GM21367 (cell line): ENCODE measurements around the gene PIGH.
"Not testable (repeated sequence)": the region's sequence is repeated elsewhere in the genome, so short reads cannot be mapped to it uniquely, and the experiment has no call there.

Experiments used
- ATAC-seq: cut with Tn5 transposase; IDR thresholded peaks from one replicate; pipeline ENCODE4 v1.9.1; 2021; ENCODE audit not compliant: unreplicated experiment

Gene PIGH

GRCh38 chr14:67599698-67600561 lies at the start of gene PIGH:
PIGH (minus strand) TSS chr14:67600268; CDS start chr14:67600203, 65 bp downstream.
- ATAC-seq: peak; percentile 82

- no peak for ATAC-seq
Observed at GRCh38 chr14:67646131-67646530, 46.1 kb upstream of the PIGH start.

GRCh38 chr14:67645414-67645813 lies 45.3 kb upstream of the PIGH start:
- no peak for ATAC-seq

- no peak for ATAC-seq
Observed at GRCh38 chr14:67644428-67644827, 44.4 kb upstream of the PIGH start.

GRCh38 chr14:67643713-67644112 lies 43.6 kb upstream of the PIGH start:
- no peak for ATAC-seq

GRCh38 chr14:67641902-67642749 lies 42.1 kb upstream of the PIGH start:
- ATAC-seq: no peak

GRCh38 chr14:67641480-67641879 lies 41.4 kb upstream of the PIGH start:
- no peak for ATAC-seq

GRCh38 chr14:67638642-67639041 lies 38.6 kb upstream of the PIGH start:
- no peak for ATAC-seq

- no peak for ATAC-seq
Observed at GRCh38 chr14:67636361-67636919, 36.4 kb upstream of the PIGH start.

GRCh38 chr14:67633451-67634147 lies 33.5 kb upstream of the PIGH start:
- no peak for ATAC-seq

- ATAC-seq: no peak
Observed at GRCh38 chr14:67630938-67631337, 30.9 kb upstream of the PIGH start.

- no peak for ATAC-seq
Observed at GRCh38 chr14:67630186-67630585, 30.1 kb upstream of the PIGH start.

- no peak for ATAC-seq
Observed at GRCh38 chr14:67627519-67627918, 27.5 kb upstream of the PIGH start.

GRCh38 chr14:67626131-67626530 lies 26.1 kb upstream of the PIGH start:
- not testable (repeated sequence) for ATAC-seq

- ATAC-seq: no peak
Observed at GRCh38 chr14:67623114-67623513, 23.0 kb upstream of the PIGH start.

- ATAC-seq: no peak
Observed at GRCh38 chr14:67622675-67623074, 22.6 kb upstream of the PIGH start.

GRCh38 chr14:67620217-67620785 lies 20.2 kb upstream of the PIGH start:
- no peak for ATAC-seq

- ATAC-seq: peak; percentile 72
Observed at GRCh38 chr14:67619446-67620216, 19.6 kb upstream of the PIGH start, which contains the start of gene ARG2. ARG2 (plus strand) TSS chr14:67619920; CDS start chr14:67619978, 58 bp downstream.

GRCh38 chr14:67618617-67619063 lies 18.6 kb upstream of the PIGH start:
- no peak for ATAC-seq

GRCh38 chr14:67610491-67610890 lies 10.4 kb upstream of the PIGH start:
- ATAC-seq: no peak
